Ovary (tissue), 3 donors: Measurements from ENCODE around the gene IL12A.

Experiments used
- EP300 ChIP-seq: sonication (generic); formaldehyde crosslinking; IDR thresholded peaks from one replicate; pipeline ENCODE4 v1.6.1; 2017; ENCODE audit warnings: antibody characterized with exemption
- POLR2A ChIP-seq: fragments of 450-650 bp; IDR thresholded peaks from one replicate; pipeline ENCODE4 v1.6.1; 2017; ENCODE audit warnings: antibody characterized with exemption, mild to moderate bottlenecking, moderate library complexity
- TF ChIP-seq, protein P1 (sequence below), 3 donors: fragments of 450-650 bp in 2 of 3; fragments of 200-600 bp in 1 of 3; IDR thresholded peaks; one replicate each; pipeline versions ENCODE4 v1.5.1 to v1.8.0; 2016 to 2022; ENCODE audit warnings: antibody characterized with exemption in 3 of 3, mild to moderate bottlenecking in 1 of 3
- donor health status: DM: no; HTN: no; CAD: no.

GRCh38 chr3:159947220-159947619 lies 41.4 kb upstream of the IL12A start:
- TF ChIP-seq POLR2A (no peak), EP300 (no peak)
- TF ChIP-seq, protein P1, sequence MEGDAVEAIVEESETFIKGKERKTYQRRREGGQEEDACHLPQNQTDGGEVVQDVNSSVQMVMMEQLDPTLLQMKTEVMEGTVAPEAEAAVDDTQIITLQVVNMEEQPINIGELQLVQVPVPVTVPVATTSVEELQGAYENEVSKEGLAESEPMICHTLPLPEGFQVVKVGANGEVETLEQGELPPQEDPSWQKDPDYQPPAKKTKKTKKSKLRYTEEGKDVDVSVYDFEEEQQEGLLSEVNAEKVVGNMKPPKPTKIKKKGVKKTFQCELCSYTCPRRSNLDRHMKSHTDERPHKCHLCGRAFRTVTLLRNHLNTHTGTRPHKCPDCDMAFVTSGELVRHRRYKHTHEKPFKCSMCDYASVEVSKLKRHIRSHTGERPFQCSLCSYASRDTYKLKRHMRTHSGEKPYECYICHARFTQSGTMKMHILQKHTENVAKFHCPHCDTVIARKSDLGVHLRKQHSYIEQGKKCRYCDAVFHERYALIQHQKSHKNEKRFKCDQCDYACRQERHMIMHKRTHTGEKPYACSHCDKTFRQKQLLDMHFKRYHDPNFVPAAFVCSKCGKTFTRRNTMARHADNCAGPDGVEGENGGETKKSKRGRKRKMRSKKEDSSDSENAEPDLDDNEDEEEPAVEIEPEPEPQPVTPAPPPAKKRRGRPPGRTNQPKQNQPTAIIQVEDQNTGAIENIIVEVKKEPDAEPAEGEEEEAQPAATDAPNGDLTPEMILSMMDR (IDR thresholded peaks at IDR 0.05): no peak
